Thoracic aorta (tissue), 2 donors: ENCODE results near the gene CRADD. TPM values are rescaled to one million over a fixed set of nuclear protein-coding genes. Genes with fewer than 3 reads are reported as not detected.
A peak's percentile ranks its signal among the peaks of the same experiment; 100 is the strongest.

Source experiments
- ATAC-seq: fragments of 150-250 bp; one replicate; pipeline ENCODE4 v1.8.0; 2017; ENCODE audit warnings: low read depth; ENCODE audit not compliant: insufficient number of reproducible peaks, low FRiP score
- DNase-seq: peaks from one replicate; pipeline ENCODE4 v3.0.0-alpha.2; 2020; ENCODE audit warnings: low spot score
- H3K27ac ChIP-seq, 2 donors: fragments of 200-600 bp; sonication (generic); 1 replicate in 1 of 2; 2 replicates in 1 of 2; pipeline ENCODE4 v1.5.1; 2016; ENCODE audit warnings: mild to moderate bottlenecking in 2 of 2, moderate library complexity in 2 of 2
- H3K27me3 ChIP-seq: fragments of 200-600 bp; sonication (generic); replicated peaks from 2 replicates; pipeline ENCODE4 v1.6.0; 2016; ENCODE audit warnings: mild to moderate bottlenecking; ENCODE audit not compliant: insufficient read depth
- H3K36me3 ChIP-seq: fragments of 200-600 bp; sonication (generic); one replicate; pipeline ENCODE4 v1.5.1; 2016
- H3K4me1 ChIP-seq, 2 donors: fragments of 200-600 bp; sonication (generic); 1 replicate in 1 of 2; 2 replicates in 1 of 2; pipeline versions ENCODE4 v1.5.1 to v1.6.0; 2016; ENCODE audit warnings: low read depth in 2 of 2, mild to moderate bottlenecking in 1 of 2; ENCODE audit not compliant: control insufficient read depth in 1 of 2
- H3K4me3 ChIP-seq: fragments of 200-600 bp; sonication (generic); 2 replicates; pipeline ENCODE4 v1.5.1; 2016; ENCODE audit warnings: mild to moderate bottlenecking
- H3K9me3 ChIP-seq: fragments of 200-600 bp; sonication (generic); 2 replicates; pipeline ENCODE4 v1.5.1; 2016
- total RNA-seq, 2 donors: library from RNA; depleted of rRNA; stranded (reverse); fragments of >200 nt; gene quantifications; one replicate each; pipeline versions ENCODE4 v1.1.0 to v1.2.3, GENCODE V29; 2016
- TF ChIP-seq, protein P1 (sequence below): fragments of 200-600 bp; sonication (generic); IDR thresholded peaks from one replicate; pipeline ENCODE4 v1.5.1; 2019; ENCODE audit warnings: antibody characterized with exemption

The CRADD gene
- total RNA-seq, 2 donors from 2014 or later = 33.0 to 57.9 TPM

DNA sequence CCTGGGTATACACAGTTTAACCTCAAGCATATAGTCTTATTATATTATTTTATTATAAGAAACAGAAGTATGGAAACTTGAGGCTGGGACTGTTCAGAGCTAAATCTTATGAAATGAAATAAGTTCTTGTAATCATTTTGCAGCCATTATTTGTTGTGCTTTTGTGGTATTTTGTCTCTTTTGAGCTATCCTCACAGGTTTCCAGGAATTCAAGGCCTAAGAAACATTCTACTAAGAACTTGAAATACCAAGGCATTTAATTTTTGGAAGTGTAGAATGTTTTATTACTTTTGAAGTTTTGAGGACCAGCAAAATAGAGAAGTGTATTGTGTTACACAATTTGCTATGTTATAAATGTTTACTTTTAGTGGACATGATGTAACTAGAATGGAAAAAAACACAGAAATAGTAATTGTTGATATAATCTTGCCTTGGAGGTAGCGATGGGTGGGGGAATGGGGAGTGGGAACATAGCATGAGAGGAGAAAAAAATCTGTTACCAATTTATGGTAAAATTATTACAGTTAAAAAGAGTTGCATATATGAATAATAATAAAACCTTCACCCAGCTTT lies 81.7 kb downstream of the CRADD start:
- TF ChIP-seq, protein P1, sequence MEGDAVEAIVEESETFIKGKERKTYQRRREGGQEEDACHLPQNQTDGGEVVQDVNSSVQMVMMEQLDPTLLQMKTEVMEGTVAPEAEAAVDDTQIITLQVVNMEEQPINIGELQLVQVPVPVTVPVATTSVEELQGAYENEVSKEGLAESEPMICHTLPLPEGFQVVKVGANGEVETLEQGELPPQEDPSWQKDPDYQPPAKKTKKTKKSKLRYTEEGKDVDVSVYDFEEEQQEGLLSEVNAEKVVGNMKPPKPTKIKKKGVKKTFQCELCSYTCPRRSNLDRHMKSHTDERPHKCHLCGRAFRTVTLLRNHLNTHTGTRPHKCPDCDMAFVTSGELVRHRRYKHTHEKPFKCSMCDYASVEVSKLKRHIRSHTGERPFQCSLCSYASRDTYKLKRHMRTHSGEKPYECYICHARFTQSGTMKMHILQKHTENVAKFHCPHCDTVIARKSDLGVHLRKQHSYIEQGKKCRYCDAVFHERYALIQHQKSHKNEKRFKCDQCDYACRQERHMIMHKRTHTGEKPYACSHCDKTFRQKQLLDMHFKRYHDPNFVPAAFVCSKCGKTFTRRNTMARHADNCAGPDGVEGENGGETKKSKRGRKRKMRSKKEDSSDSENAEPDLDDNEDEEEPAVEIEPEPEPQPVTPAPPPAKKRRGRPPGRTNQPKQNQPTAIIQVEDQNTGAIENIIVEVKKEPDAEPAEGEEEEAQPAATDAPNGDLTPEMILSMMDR = no peak
- ATAC-seq = no peak
- Histone ChIP-seq H3K9me3 (no peaks in the 10 kb centered on the region), H3K4me3 (no peak overlapping the region), H3K27me3 (no peaks in the 10 kb centered on the region), H3K27ac (no peak overlapping the region), H3K4me1 (peaks cover 12 to 22% of the 10 kb centered on the region in 2 donors), H3K36me3 (no peaks in the 10 kb centered on the region)
- DNase-seq = no peak

DNA sequence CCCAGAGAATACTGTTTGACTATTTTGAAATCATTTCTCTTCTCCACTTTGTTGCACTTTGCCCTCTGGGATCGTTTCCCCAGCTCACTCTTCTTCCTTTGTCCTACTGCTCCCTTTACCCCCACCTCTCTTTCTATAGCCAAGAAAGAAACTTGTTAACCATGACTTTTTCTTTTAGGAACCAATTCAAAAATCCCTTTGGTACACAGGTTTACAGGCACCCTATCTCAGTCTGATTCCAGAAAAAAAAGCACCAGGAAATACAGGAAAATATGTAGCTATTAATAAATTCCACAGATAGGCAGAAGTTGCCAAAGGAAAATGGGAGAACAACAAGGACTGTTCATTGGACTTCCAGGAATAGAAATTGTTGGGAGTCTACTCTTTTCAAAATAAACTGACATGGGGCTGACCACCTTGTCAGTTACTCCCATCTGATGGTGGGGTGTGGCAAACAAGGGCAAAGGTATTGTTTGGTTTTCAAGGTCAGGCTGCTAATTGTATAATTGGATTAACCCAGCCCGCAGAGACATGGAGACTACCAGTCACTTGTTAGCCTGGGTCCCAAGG lies 82.4 kb downstream of the CRADD start:
- no peak overlapping the region for H3K4me3 ChIP-seq
- no peaks in the 10 kb centered on the region for H3K36me3 ChIP-seq
- ATAC-seq = no peak
- TF ChIP-seq, protein P1 = no peak
- DNase-seq = no peak
- H3K9me3 ChIP-seq = no peaks in the 10 kb centered on the region
- H3K27ac ChIP-seq = peak overlapping the region in 1 of 2 donors; percentile 16
- peaks cover 12 to 22% of the 10 kb centered on the region in 2 donors for H3K4me1 ChIP-seq
- no peaks in the 10 kb centered on the region for H3K27me3 ChIP-seq

DNA sequence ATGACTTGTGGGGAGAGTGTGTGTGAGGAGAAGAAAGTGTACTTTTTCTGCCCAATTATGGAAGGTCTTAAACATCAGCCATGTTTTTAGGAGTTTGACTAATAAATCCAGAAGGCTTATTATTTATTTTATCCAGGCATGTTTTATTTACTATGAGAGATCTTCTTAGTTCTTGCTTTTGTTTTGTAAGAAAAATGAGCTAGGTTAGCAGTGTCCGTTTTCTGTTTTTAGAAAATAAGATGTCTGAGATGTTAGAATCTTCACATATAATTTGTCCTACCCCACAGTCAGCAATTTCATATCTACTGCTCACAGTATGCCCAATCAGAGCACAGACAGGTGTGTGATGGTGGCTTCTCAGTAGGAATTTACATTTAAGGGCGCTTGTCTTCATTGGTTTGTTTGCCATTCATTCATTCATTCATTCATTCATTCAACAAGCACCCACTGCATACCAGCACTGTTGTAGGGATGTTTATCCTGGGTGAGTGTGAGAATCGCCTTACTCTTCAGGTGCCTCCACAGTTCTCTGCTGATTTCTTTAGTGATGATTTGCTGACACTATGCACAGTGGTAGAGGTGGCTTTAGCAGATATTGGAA lies 83.2 kb downstream of the CRADD start:
- TF ChIP-seq, protein P1 = no peak
- Histone ChIP-seq H3K36me3 (no peaks in the 10 kb centered on the region), H3K4me3 (no peak overlapping the region), H3K9me3 (no peaks in the 10 kb centered on the region), H3K27ac (no peak overlapping the region), H3K27me3 (no peaks in the 10 kb centered on the region), H3K4me1 (peaks cover 12 to 22% of the 10 kb centered on the region in 2 donors)
- no peak for ATAC-seq
- DNase-seq = no peak

DNA sequence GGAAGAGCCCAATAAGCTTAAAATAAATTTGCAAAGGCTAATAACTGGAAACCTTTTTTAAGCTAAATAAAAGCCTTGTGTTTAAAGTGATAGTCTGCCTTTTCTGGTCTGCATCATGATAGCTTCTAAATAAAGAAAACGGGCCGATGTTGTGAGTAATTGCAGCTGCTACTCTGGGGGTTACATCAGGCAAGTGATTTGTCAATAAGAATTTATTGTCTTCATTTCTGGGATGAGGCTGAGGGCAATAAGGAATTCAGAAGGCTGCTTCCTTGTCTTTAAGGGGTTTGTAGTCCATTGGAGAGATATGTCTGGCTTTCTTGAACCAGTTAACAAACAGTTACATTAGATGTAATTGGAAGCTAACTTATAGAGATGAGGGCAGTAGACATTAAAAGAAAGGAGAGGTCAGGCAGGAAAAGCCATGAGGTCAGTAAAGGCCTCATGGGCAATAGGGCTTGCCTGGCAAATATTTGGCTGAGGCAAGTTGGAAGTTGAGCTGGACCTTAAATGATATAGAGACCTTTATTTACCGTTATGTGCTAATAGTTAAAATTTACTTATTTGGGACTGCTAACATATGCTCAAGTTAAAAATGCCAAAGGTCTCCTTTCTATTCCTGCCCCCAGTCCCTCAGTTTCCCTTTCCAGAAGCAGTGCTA lies 85.0 kb downstream of the CRADD start:
- TF ChIP-seq, protein P1 = no peak
- H3K36me3 ChIP-seq = no peaks in the 10 kb centered on the region
- no peak overlapping the region for H3K4me3 ChIP-seq
- DNase-seq (no peak), ATAC-seq (no peak)
- H3K27ac ChIP-seq = no peak overlapping the region
- peaks cover 12 to 22% of the 10 kb centered on the region in 2 donors for H3K4me1 ChIP-seq
- no peaks in the 10 kb centered on the region for H3K27me3 ChIP-seq
- H3K9me3 ChIP-seq = no peaks in the 10 kb centered on the region

DNA sequence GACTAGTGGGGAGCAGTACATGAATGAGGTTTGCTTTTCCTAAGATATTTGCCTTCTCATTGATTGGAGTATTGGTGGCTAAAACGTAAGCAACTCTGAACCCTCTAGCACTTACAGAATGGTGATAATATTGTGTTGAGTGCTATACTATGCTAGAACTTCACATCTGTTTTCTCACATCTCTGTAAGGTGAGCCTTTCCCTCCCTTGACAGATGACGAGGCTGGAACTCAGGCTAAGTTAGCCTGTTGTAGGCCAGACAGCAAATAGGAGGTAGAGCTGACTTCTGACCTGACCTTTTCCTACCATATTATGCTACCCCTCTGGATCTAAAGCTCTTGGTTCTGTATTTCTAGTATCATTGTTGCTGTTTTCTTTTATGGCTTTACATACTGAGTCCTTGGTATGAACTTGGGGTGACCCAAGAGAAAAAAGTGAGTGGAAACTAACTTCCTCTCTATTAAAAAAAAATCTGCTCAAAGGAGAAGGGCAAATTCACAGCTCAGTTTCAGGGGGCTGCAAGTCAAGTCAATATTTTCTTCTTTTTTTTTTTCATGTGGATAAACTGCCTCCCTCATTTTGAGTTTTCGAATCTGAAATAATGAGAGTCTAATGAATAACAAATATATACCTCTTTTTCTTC lies 85.9 kb downstream of the CRADD start:
- no peaks in the 10 kb centered on the region for H3K36me3 ChIP-seq
- H3K4me1 ChIP-seq = peaks cover 12 to 22% of the 10 kb centered on the region in 2 donors
- H3K4me3 ChIP-seq = no peak overlapping the region
- ATAC-seq = no peak
- no peaks in the 10 kb centered on the region for H3K9me3 ChIP-seq
- TF ChIP-seq, protein P1 = no peak
- DNase-seq = no peak
- no peaks in the 10 kb centered on the region for H3K27me3 ChIP-seq
- no peak overlapping the region for H3K27ac ChIP-seq
